LNCaP clone FGC (cell line): Measurements from ENCODE around the gene GBE1.

ENCODE experiments used
- DNase-seq: peaks from one replicate; pipeline ENCODE4 v3.0.0-alpha.2; 2011; ENCODE audit warnings: low read depth
- H3K4me3 ChIP-seq: 2 replicates; pipeline ENCODE4 v1.5.1; 2011; ENCODE audit warnings: mild to moderate bottlenecking, low read depth, low read length, control low read depth
- TF ChIP-seq, protein P1 (sequence below): IDR thresholded peaks from 2 replicates; pipeline ENCODE4 v1.5.1; 2012; ENCODE audit warnings: mild to moderate bottlenecking; ENCODE audit not compliant: control insufficient read depth, insufficient read depth; ENCODE audit errors: extremely low read depth

Gene GBE1

GRCh38 chr3:81579744-81580143 lies 181.7 kb downstream of the GBE1 start:
- no peak for DNase-seq
- TF ChIP-seq, protein P1, sequence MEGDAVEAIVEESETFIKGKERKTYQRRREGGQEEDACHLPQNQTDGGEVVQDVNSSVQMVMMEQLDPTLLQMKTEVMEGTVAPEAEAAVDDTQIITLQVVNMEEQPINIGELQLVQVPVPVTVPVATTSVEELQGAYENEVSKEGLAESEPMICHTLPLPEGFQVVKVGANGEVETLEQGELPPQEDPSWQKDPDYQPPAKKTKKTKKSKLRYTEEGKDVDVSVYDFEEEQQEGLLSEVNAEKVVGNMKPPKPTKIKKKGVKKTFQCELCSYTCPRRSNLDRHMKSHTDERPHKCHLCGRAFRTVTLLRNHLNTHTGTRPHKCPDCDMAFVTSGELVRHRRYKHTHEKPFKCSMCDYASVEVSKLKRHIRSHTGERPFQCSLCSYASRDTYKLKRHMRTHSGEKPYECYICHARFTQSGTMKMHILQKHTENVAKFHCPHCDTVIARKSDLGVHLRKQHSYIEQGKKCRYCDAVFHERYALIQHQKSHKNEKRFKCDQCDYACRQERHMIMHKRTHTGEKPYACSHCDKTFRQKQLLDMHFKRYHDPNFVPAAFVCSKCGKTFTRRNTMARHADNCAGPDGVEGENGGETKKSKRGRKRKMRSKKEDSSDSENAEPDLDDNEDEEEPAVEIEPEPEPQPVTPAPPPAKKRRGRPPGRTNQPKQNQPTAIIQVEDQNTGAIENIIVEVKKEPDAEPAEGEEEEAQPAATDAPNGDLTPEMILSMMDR: no peak
- H3K4me3 ChIP-seq: no peak overlapping the region

GRCh38 chr3:81572201-81572756 lies 189.2 kb downstream of the GBE1 start:
- TF ChIP-seq, protein P1: no peak
- DNase-seq: no peak
- no peak overlapping the region for H3K4me3 ChIP-seq

DNA sequence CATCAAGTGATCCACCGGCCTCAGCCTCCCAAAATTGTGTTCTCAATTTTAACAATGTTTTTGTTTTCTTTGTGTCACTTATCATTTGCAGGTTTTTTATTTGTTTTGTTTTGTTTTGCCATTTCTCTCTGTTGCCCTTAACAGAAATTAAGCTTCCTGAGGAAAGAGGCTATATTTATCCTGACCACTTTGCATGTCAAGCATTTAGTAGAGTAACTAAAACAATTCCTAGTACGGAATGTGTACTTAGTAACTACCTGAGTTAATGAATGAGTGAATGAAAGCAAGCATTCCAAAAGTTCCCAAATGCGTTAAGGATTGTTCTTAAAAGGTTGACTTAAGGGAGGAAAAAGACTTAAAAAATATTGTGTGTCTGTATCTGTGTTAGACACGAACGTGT lies 193.1 kb downstream of the GBE1 start:
- H3K4me3 ChIP-seq: no peak overlapping the region
- DNase-seq: no peak
- TF ChIP-seq, protein P1: no peak

DNA sequence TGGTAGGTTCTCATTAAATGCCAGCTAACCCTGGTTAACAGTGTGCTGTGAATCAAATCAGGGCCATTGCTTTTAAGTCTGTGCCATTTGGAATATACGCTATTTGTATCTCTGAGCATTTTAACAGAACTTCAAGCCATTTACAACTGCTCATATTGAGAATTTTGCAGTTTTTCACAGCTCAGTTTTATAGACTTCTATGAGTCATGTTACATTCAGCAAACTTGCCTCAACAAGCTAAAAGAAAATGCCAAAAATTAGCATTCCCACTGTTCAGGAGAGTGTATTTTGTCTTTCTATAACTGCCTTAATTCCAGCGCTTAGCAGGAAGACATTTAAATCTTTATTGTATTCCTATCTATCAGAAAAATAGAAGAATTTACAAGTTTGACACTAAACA lies 196.4 kb downstream of the GBE1 start:
- no peak overlapping the region for H3K4me3 ChIP-seq
- DNase-seq: no peak
- TF ChIP-seq, protein P1: no peak

DNA sequence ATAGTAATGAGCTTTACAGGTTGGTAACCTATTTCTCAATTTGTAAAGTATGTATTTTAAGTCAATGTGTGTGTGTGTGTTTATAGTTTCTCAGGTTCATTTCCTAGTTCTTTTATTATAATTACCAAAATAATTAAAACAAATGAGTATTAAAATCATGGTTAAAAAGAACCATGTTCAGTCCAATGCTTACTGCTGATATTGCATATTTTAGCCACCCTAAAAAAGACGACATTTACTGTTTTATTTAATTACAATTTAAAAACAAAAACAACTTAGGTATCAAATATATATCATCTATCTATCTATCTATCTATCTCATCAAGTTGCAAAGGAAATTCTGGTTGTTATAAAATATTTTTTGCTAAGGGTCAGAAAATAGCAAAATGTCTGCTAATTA lies 203.3 kb downstream of the GBE1 start:
- no peak overlapping the region for H3K4me3 ChIP-seq
- no peak for DNase-seq
- TF ChIP-seq, protein P1: no peak

DNA sequence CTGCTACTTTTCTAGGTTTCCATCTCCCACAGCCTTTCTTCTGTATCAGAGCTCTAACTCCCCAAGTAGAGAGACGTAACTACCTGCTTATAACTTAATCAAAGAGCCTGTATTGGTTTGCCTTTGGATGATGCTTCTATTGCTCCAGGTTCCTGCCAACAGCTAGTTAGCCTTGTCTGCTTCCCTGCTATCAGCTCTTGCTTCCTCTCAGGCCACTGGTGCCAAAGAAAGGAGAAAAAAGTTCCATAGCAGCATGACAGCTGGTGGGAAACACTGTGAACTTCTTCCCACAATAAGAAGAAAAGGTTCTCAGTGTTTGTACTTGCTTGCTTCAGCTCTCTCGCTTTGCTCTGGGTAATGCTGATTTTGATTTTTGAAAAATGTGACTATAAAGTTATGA lies 206.6 kb downstream of the GBE1 start:
- 0 out of 2 replicates have a peak overlapping the region, but pooled peaks have one; percentile 2 for H3K4me3 ChIP-seq
- no peak for DNase-seq
- TF ChIP-seq, protein P1: no peak

DNA sequence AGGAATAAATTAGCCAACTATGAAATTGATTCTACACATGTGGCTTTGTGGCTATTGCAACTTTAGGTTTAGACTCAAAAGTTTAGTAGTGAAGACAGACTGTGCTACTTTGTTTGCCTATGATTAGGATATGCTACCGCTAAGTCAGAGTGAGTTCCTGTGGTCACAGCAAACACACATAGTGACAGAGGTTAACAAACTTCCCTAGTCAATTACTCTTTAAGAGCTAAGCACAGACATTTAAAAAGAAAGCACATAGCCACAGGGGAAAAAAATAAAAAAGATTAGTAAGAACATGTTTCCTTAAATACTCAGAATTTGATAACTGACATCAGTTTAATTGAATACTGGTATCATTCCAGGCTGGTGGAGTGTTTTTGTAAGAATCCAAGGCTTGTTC lies 207.1 kb downstream of the GBE1 start:
- DNase-seq: peak; percentile 90
- TF ChIP-seq, protein P1: no peak
- 0 out of 2 replicates have a peak overlapping the region, but pooled peaks have one; percentile 2 for H3K4me3 ChIP-seq
